ENCODE results near the gene NAPSA. TPM values are rescaled to one million over a fixed set of nuclear protein-coding genes. Genes with fewer than 3 reads are reported as not detected.
A peak's percentile ranks its signal among the peaks of the same experiment; 100 is the strongest.

NAPSA gene
- total and polyA plus RNA-seq, 2 of the 8 experiments (the other 6 are each of a cell fraction or from before 2014, with no cell fraction given), result 0.71 to 0.73 TPM

DNA sequence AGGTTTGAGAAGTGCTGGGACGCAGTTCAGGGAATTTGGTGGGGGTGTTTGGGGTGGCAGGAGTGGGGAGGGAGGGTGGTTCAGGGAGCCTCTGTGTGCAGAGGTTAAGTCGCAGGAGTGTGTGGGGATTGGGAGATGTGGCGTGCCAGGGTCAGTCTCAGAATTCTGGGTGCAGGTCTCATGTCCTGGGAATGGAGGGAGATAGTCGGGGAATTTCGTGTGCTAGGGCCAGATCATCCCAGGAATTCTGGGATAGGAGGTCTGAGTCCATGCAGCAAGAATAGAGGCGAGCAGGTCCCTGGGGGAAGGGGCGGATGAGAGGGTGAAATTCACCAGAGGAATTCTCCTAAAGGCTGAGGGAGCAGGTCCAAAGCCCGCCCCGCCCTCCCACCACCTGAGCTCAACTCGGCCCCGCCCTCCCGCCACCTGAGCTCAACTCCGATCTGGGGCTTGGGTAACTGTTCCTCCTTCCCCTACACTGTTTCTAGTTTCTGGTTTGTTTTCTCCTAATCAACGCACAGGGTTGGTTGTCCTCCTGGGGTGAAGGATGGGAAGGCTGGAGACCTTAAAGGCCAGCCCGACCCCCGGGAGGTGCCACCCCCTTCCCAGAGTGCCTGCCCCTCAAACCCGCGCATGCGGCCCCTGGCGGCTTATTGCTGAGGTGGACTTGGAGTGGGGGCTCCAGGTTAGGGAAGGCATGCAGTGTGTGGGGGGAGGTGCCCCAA, 51.5 kb downstream of the NAPSA start (continued):
- TF ChIP-seq HDAC2 (IDR thresholded peaks at IDR 0.05; ENCODE audit: borderline replicate concordance in 1 of 2, low read depth in 2 of 2, low read length in 2 of 2) (peak in 1 of 2 experiments; percentile 76; a peak in 1 of 4 replicates), YY1 (IDR thresholded peaks at IDR 0.05; ENCODE audit: low read depth, low read length) (0 out of 2 replicates have a peak, but pooled peaks have one; percentile 21)
- TF ChIP-seq, protein P1, sequence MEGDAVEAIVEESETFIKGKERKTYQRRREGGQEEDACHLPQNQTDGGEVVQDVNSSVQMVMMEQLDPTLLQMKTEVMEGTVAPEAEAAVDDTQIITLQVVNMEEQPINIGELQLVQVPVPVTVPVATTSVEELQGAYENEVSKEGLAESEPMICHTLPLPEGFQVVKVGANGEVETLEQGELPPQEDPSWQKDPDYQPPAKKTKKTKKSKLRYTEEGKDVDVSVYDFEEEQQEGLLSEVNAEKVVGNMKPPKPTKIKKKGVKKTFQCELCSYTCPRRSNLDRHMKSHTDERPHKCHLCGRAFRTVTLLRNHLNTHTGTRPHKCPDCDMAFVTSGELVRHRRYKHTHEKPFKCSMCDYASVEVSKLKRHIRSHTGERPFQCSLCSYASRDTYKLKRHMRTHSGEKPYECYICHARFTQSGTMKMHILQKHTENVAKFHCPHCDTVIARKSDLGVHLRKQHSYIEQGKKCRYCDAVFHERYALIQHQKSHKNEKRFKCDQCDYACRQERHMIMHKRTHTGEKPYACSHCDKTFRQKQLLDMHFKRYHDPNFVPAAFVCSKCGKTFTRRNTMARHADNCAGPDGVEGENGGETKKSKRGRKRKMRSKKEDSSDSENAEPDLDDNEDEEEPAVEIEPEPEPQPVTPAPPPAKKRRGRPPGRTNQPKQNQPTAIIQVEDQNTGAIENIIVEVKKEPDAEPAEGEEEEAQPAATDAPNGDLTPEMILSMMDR (IDR thresholded peaks at IDR 0.05; ENCODE audit: control extremely low read depth in 1 of 3, insufficient read depth in 1 of 3, low read depth in 1 of 3, low read length in 3 of 3), result peak in 2 of 3 experiments; percentile 43 to 44; a peak in 3 of 4 replicates

Measured in H1 (cell line).